ENCODE data around the gene GALNT10.

GALNT10 gene

DNA sequence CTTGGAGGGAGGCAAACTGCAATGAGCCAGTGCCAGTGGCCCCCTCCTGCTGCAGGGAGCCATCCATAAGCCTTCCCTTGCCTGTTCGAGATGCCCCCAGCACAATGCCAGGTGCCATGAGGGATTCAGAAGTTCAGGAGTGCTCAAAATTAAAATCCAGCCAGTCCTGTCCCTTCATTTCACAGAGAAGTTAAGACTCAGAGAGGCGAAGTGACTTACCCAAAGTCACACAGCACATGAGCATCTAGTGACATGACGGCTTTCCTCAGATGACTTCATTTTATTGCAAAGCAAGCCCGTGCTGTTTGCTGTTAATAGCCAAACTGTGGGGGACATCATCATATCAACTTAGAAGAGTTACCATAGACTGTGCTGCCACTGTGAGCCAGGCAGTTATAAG lies 185.9 kb downstream of the GALNT10 start:
- no peak for TF ChIP-seq TOX (CRISPR knock-in tag; IDR thresholded peaks at IDR 0.05; ENCODE audit: borderline replicate concordance)
- TF ChIP-seq ZNF565 (CRISPR knock-in tag; conservative IDR thresholded peaks at IDR 0.05; ENCODE audit: low read depth) = no peak
- no peak for ATAC-seq

DNA sequence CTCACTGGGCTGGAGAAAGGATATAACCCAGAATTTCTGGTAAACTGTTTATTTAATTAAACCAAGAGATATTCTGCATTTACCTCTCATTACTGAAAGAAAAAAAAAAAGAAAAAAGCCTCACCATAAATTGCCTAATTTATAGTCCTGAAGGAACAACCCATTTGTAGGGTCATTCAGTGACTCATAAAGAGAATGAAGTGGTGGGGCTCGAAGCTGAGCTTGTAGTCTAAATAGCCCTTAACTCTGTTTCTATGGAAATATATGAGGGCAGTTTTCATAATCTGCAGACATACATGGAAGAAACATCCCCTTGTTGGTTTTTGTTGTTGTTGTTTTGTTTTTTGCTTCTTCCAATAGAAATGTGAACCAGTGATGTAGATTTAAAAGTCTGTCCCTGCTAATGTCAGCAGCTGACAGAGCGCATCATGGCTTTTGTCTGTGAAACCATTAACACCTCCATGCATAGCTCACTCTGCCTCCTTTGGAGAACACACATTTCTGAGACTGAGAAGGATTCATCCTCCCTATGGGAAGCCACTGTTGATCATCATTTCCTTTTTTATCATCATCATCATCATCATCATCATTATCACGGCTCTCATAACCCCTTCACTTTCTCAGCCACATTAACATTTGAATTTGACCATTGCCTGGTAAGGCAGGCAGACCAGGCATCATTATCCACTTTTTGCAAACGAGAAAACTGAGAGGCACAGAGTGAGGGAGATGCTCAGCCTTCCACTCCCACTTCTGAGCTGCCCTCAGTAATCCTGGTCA lies 187.4 kb downstream of the GALNT10 start:
- no peak for ATAC-seq
- no peak for TF ChIP-seq BACH2 (CRISPR knock-in tag; IDR thresholded peaks at IDR 0.05; ENCODE audit: borderline replicate concordance)
- TF ChIP-seq TCF4 (CRISPR knock-in tag; IDR thresholded peaks at IDR 0.05; ENCODE audit: borderline replicate concordance) = no peak
- TF ChIP-seq ISL1 (CRISPR knock-in tag; IDR thresholded peaks at IDR 0.05) = no peak
- TF ChIP-seq ESRRG (CRISPR knock-in tag; IDR thresholded peaks at IDR 0.05) = no peak
- TF ChIP-seq, protein P1, sequence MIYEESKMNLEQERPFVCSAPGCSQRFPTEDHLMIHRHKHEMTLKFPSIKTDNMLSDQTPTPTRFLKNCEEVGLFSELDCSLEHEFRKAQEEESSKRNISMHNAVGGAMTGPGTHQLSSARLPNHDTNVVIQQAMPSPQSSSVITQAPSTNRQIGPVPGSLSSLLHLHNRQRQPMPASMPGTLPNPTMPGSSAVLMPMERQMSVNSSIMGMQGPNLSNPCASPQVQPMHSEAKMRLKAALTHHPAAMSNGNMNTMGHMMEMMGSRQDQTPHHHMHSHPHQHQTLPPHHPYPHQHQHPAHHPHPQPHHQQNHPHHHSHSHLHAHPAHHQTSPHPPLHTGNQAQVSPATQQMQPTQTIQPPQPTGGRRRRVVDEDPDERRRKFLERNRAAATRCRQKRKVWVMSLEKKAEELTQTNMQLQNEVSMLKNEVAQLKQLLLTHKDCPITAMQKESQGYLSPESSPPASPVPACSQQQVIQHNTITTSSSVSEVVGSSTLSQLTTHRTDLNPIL (CRISPR knock-in tag; IDR thresholded peaks at IDR 0.05; ENCODE audit: low read depth) = no peak
- no peak for TF ChIP-seq PATZ1 (CRISPR knock-in tag; IDR thresholded peaks at IDR 0.05; ENCODE audit: borderline replicate concordance)
- no peak for TF ChIP-seq GLIS3 (CRISPR knock-in tag; IDR thresholded peaks at IDR 0.05)
- no peak for TF ChIP-seq ZFP30 (CRISPR knock-in tag; IDR thresholded peaks at IDR 0.05)

- ATAC-seq = no peak
- TF ChIP-seq BACH2 (CRISPR knock-in tag; IDR thresholded peaks at IDR 0.05; ENCODE audit: borderline replicate concordance) (no peak), OSR1 (CRISPR knock-in tag; IDR thresholded peaks at IDR 0.05) (no peak), ZFP3 (CRISPR knock-in tag; IDR thresholded peaks at IDR 0.05) (no peak), CSDC2 (CRISPR knock-in tag; IDR thresholded peaks at IDR 0.05) (no peak), TCF4 (CRISPR knock-in tag; IDR thresholded peaks at IDR 0.05; ENCODE audit: borderline replicate concordance) (no peak), ESRRG (CRISPR knock-in tag; IDR thresholded peaks at IDR 0.05) (no peak), TOX (CRISPR knock-in tag; IDR thresholded peaks at IDR 0.05; ENCODE audit: borderline replicate concordance) (no peak), ZFP30 (CRISPR knock-in tag; IDR thresholded peaks at IDR 0.05) (no peak), RARB (CRISPR knock-in tag; IDR thresholded peaks at IDR 0.05) (no peak), ZC3H10 (CRISPR knock-in tag; IDR thresholded peaks at IDR 0.05) (no peak)
- TF ChIP-seq, protein P2, sequence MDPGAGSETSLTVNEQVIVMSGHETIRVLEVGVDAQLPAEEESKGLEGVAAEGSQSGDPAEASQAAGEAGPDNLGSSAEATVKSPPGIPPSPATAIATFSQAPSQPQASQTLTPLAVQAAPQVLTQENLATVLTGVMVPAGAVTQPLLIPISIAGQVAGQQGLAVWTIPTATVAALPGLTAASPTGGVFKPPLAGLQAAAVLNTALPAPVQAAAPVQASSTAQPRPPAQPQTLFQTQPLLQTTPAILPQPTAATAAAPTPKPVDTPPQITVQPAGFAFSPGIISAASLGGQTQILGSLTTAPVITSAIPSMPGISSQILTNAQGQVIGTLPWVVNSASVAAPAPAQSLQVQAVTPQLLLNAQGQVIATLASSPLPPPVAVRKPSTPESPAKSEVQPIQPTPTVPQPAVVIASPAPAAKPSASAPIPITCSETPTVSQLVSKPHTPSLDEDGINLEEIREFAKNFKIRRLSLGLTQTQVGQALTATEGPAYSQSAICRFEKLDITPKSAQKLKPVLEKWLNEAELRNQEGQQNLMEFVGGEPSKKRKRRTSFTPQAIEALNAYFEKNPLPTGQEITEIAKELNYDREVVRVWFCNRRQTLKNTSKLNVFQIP (CRISPR knock-in tag; IDR thresholded peaks at IDR 0.05; ENCODE audit: borderline replicate concordance, low read depth) = no peak
- TF ChIP-seq, protein P1 (CRISPR knock-in tag; IDR thresholded peaks at IDR 0.05; ENCODE audit: low read depth) = no peak
- TF ChIP-seq, protein P3, sequence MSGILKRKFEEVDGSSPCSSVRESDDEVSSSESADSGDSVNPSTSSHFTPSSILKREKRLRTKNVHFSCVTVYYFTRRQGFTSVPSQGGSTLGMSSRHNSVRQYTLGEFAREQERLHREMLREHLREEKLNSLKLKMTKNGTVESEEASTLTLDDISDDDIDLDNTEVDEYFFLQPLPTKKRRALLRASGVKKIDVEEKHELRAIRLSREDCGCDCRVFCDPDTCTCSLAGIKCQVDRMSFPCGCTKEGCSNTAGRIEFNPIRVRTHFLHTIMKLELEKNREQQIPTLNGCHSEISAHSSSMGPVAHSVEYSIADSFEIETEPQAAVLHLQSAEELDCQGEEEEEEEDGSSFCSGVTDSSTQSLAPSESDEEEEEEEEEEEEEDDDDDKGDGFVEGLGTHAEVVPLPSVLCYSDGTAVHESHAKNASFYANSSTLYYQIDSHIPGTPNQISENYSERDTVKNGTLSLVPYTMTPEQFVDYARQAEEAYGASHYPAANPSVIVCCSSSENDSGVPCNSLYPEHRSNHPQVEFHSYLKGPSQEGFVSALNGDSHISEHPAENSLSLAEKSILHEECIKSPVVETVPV (CRISPR knock-in tag; IDR thresholded peaks at IDR 0.05) = no peak
These were observed 189.7 kb downstream of the GALNT10 start for GRCh38 chr5:154380263-154380662.

GRCh38 chr5:154384480-154385235 lies 194.1 kb downstream of the GALNT10 start:
- ATAC-seq = no peak
- no peak for TF ChIP-seq PATZ1 (CRISPR knock-in tag; IDR thresholded peaks at IDR 0.05; ENCODE audit: borderline replicate concordance)
- TF ChIP-seq TOX (CRISPR knock-in tag; IDR thresholded peaks at IDR 0.05; ENCODE audit: borderline replicate concordance) = no peak
- TF ChIP-seq SNAI2 (CRISPR knock-in tag; IDR thresholded peaks at IDR 0.05) = no peak
- TF ChIP-seq, protein P3 (CRISPR knock-in tag; IDR thresholded peaks at IDR 0.05) = no peak
- no peak for TF ChIP-seq BACH2 (CRISPR knock-in tag; IDR thresholded peaks at IDR 0.05; ENCODE audit: borderline replicate concordance)
- TF ChIP-seq CSDC2 (CRISPR knock-in tag; IDR thresholded peaks at IDR 0.05) = no peak
- no peak for TF ChIP-seq ESRRG (CRISPR knock-in tag; IDR thresholded peaks at IDR 0.05)
- no peak for TF ChIP-seq PPARA (CRISPR knock-in tag; IDR thresholded peaks at IDR 0.05; ENCODE audit: borderline replicate concordance)
- no peak for TF ChIP-seq GLIS3 (CRISPR knock-in tag; IDR thresholded peaks at IDR 0.05)
